Vagina (tissue), 2 donors: ENCODE measurements around the gene HOXB6.

Experiments used
- POLR2A ChIP-seq, 2 donors: fragments of 450-650 bp; IDR thresholded peaks; one replicate each; pipeline ENCODE4 v1.6.1; 2017; ENCODE audit warnings: antibody characterized with exemption in 2 of 2, mild to moderate bottlenecking in 2 of 2, moderate library complexity in 2 of 2
- TF ChIP-seq, protein P1 (sequence below), 3 experiments: fragments of 450-650 bp in 2 of 3; fragments of 200-600 bp in 1 of 3; sonication (generic) in 1 of 3; IDR thresholded peaks; one replicate each; pipeline ENCODE4 v1.5.1; 2017 to 2019; ENCODE audit warnings: antibody characterized with exemption in 3 of 3, mild to moderate bottlenecking in 2 of 3, moderate library complexity in 2 of 3

DNA sequence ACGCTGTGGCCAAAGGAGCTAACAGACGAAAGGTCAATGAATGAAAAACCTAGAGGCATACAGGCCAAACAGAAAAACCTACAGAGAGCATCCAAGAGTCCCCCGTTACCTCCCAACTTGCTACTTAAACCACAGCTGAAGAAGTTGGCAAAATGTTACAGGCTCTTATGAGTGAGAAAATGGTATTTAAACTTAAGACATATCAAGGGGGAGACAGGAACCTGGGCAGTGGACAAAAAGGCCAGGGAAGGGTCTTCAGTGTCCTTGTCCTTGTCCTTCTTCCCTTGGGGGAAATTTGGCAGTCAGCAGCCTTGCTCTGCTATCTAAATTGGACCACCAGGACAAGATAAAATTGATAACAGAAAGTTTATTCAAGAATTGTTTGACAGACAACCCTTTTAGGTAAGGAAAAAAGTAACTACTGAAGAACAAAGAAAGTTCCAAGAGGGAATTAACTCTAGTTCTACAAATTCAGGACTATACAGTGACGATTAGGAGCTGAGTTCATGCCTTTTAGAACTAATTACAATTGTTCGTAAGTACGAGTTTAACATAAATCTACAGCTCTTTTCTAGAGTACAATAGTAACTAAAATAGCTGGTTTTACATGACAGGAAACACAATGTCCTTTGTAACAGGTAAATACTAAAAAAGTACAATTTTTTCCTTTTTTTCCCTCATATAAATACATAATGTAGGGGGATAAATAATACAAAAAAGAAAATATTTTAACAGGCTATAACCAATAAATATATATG lies 56.1 kb downstream of the HOXB6 start:
- TF ChIP-seq, protein P1, sequence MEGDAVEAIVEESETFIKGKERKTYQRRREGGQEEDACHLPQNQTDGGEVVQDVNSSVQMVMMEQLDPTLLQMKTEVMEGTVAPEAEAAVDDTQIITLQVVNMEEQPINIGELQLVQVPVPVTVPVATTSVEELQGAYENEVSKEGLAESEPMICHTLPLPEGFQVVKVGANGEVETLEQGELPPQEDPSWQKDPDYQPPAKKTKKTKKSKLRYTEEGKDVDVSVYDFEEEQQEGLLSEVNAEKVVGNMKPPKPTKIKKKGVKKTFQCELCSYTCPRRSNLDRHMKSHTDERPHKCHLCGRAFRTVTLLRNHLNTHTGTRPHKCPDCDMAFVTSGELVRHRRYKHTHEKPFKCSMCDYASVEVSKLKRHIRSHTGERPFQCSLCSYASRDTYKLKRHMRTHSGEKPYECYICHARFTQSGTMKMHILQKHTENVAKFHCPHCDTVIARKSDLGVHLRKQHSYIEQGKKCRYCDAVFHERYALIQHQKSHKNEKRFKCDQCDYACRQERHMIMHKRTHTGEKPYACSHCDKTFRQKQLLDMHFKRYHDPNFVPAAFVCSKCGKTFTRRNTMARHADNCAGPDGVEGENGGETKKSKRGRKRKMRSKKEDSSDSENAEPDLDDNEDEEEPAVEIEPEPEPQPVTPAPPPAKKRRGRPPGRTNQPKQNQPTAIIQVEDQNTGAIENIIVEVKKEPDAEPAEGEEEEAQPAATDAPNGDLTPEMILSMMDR (IDR thresholded peaks at IDR 0.05): no peak
- TF ChIP-seq POLR2A (IDR thresholded peaks at IDR 0.05): no peak
